ENCODE measurements around the gene ADAMTS10.

- TF ChIP-seq CTCF (IDR thresholded peaks at IDR 0.05; ENCODE audit: low read depth, low read length, poor library complexity, severe bottlenecking) (no peak), EZH2phosphoT487 (IDR thresholded peaks at IDR 0.05; ENCODE audit: borderline replicate concordance, low read length) (no peak)
Observed at GRCh38 chr19:8611391-8611876, 919 bp upstream of the ADAMTS10 start.

All from DOHH2 (cell line).